Subcutaneous abdominal adipose tissue (tissue), 5 donors: ENCODE data around the gene DRAM2.

Experiments used
- H3K27ac ChIP-seq: one replicate; pipeline ENCODE4 v1.7.0; 2013; ENCODE audit warnings: low read depth, mild to moderate bottlenecking, inconsistent platforms, low read length, moderate library complexity
- H3K27me3 ChIP-seq, 5 donors: one replicate each; pipeline ENCODE4 v1.7.0; 2013; ENCODE audit warnings: low read length in 5 of 5, inconsistent platforms in 1 of 5; ENCODE audit not compliant: control insufficient read depth in 5 of 5, insufficient read depth in 4 of 5
- H3K36me3 ChIP-seq, 5 donors: one replicate each; pipeline ENCODE4 v1.7.0; 2013; ENCODE audit warnings: low read length in 5 of 5; ENCODE audit not compliant: control insufficient read depth in 5 of 5, insufficient read depth in 5 of 5
- H3K4me1 ChIP-seq, 5 donors: one replicate each; pipeline ENCODE4 v1.7.0; 2013; ENCODE audit warnings: low read length in 5 of 5, mild to moderate bottlenecking in 3 of 5, moderate library complexity in 1 of 5; ENCODE audit not compliant: control insufficient read depth in 5 of 5, insufficient read depth in 5 of 5
- H3K4me3 ChIP-seq, 5 donors: one replicate each; pipeline ENCODE4 v1.7.0; 2013; ENCODE audit warnings: low read length in 5 of 5, low read depth in 1 of 5
- H3K9ac ChIP-seq, 5 donors: one replicate each; pipeline ENCODE4 v1.7.0; 2013; ENCODE audit warnings: low read length in 5 of 5, mild to moderate bottlenecking in 4 of 5, moderate library complexity in 3 of 5
- H3K9me3 ChIP-seq, 5 donors: one replicate each; pipeline ENCODE4 v1.7.0; 2013; ENCODE audit warnings: low read length in 5 of 5; ENCODE audit not compliant: control insufficient read depth in 5 of 5
- donor health status: healthy.
- donor health status: healthy.
- donor health status: healthy.
- donor health status: healthy.
- donor health status: healthy.

The DRAM2 gene

DNA sequence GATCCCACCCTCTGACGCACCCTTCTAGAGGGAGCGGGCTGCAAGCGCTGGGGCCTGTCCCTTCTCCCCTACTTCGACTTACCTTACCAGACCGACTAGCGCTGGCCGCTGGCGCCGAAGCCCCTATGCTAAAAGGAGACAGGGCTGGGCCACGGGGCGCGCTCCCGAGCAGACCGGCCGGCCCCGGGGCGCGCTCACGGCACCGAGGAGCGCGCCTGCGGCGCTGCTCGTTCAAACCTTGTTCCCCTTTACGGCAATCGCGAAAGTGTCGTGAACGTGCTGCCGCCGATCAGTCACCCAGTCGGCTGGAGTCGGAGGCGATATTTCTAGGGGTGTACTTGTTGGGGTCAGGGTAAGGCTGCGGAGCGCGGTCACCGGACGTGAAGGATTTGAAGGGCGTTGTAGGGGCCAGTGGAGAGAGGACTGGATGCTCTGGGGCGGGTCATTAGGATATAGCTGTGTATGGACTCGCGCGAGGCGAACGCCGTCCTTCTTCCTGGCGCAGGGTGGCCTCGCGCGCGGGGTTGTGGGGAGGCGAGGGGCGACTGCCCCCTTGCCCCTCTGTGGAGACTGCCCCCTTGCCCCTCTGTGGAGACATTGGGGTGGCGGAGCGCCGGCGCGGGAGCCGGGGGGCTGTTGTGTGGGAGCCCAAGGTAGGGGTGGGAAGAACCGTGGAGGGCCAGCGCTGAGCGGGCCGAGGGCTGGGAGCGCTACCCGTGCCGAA is at the start of gene DRAM2, which contains the start of gene CEPT1:
TSS of gene DRAM2 (minus strand) at position 138 of the 724 bp plus-strand sequence. CDS start 8,539 bp downstream, outside the sequence.
TSS of gene CEPT1 (plus strand) at position 268 of the 724 bp plus-strand sequence. CDS start 7,492 bp downstream, outside the sequence.
- Histone ChIP-seq H3K9ac (peak within 1 kb of the TSS; percentile 91 to 98 (median 97)), H3K4me3 (peak within 1 kb of the TSS; percentile 83 to 98 (median 95)), H3K27ac (peak within 1 kb of the TSS; percentile 94), H3K27me3 (no peaks in the 10 kb centered on the region), H3K36me3 (peaks cover 4 to 17% (median 6%) of the 10 kb centered on the region in 5 donors), H3K4me1 (peaks cover 0 to 54% (median 43%) of the 10 kb centered on the region in 5 donors), H3K9me3 (no peaks in the 10 kb centered on the region)

DNA sequence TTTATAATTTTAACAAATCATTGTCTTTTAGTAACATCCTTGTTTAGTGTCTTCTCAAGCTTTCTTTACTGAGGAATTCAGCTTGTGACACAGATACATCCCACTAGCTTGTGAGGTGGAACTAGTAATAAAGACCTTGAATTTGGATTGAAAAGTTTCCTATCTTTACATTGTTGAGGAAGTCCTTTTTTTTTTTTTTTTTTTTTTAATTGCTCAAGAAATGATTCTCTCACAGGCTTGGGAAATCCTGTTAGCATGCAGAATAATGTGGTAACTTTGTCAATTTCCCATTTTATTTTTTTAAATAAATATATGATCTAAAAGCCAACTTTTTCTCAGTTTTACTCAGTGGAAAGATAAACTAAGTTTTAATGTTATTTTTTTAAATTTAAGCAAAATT is 44.8 kb upstream of the DRAM2 start:
- Histone ChIP-seq H3K9ac (no peak overlapping the region), H3K4me1 (peaks cover 0 to 29% (median 15%) of the 10 kb centered on the region in 5 donors), H3K4me3 (no peak overlapping the region), H3K27ac (peak overlapping the region; percentile 71), H3K27me3 (no peaks in the 10 kb centered on the region), H3K9me3 (no peaks in the 10 kb centered on the region), H3K36me3 (peaks cover 45 to 64% (median 58%) of the 10 kb centered on the region in 5 donors)

DNA sequence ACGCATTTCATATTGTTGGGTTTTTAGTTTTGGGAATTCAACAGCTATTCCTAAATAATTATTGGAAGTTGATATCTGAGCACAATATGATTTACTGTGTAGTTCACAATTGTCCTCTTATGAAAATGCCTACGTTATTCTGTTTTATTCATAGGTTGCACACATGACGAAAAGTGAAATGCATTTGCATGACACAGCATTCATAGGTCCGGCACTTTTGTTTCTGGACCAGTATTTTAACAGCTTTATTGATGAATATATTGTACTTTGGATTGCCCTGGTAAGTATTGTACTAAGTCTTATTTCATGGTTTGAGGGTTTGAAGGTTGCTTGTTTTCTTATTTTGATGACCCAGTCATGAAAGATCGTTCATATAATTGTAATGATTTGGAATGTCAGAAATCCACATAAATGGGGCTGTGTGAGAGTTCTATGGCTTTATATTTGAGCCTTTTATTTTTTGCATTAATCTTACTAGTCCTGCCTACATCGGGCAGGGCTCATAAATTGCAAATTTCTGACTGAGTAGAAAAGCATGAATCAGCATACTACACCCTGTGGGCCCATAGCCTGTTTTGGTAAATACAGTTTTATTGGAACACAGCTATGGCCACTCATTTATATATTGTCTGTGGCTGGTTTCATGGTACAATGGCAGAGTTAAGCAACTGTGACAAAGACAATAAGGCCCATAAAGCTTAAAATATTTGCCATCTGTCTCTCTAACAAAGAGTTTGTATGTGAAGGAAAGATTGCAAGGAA is 43.6 kb upstream of the DRAM2 start:
- Histone ChIP-seq H3K36me3 (peaks cover 42 to 58% (median 51%) of the 10 kb centered on the region in 5 donors), H3K4me1 (peaks cover 0 to 29% (median 10%) of the 10 kb centered on the region in 5 donors), H3K27me3 (no peaks in the 10 kb centered on the region), H3K27ac (peak overlapping the region; percentile 27), H3K9me3 (no peaks in the 10 kb centered on the region), H3K4me3 (no peak overlapping the region), H3K9ac (no peak overlapping the region)

DNA sequence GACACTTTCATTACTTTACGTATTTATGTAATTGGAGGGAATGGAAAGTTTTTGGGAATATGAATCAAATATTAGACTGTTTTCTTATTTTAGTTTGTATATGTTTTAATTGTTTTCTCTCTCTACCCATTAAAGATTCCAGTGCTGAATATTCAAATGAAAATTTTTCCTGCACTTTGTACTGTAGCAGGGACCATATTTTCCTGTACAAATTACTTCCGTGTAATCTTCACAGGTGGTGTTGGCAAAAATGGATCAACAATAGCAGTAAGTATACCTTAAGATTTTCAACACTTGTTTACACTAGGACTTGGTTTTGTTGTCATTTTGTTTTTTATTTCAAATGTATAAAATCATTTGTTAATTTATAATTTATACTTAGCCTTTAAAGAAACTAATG is 42.2 kb upstream of the DRAM2 start:
- H3K27me3 ChIP-seq, result no peaks in the 10 kb centered on the region
- H3K9me3 ChIP-seq, result no peaks in the 10 kb centered on the region
- peaks cover 0 to 29% (median 10%) of the 10 kb centered on the region in 5 donors for H3K4me1 ChIP-seq
- H3K4me3 ChIP-seq, result no peak overlapping the region
- H3K27ac ChIP-seq, result no peak overlapping the region
- H3K9ac ChIP-seq, result no peak overlapping the region
- peaks cover 33 to 49% (median 47%) of the 10 kb centered on the region in 5 donors for H3K36me3 ChIP-seq

DNA sequence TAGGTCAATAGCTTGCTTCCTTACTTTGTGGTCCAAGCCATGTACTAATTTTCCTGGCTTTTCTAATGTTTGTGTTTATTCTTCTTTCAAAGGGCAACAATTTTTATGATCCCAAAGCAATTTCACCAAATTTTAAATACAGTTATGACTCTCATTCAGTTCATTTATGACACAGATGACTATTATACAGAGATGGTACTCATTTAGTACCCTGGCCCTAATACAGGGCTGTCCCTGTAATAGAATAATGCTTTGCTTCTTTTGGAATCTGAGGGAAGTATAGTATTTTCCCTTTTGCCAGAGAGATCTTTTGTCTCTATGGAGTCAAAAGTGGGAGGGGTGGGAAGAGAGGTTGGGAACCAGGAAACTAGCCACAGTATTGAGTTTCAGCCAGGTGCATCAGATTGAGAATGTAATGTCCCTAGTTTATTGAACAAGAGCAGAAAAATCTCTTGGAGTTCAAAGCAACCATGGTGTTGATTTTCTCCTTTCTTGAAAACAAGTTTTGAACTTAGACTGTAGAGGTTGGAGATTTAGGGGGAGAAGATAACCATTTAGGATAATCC is 40.2 kb upstream of the DRAM2 start:
- H3K9ac ChIP-seq, result no peak overlapping the region
- H3K4me1 ChIP-seq, result peaks cover 0 to 14% (median 2%) of the 10 kb centered on the region in 5 donors
- H3K27me3 ChIP-seq, result no peaks in the 10 kb centered on the region
- H3K36me3 ChIP-seq, result peaks cover 31 to 47% (median 44%) of the 10 kb centered on the region in 5 donors
- peak overlapping the region; percentile 59 for H3K27ac ChIP-seq
- H3K4me3 ChIP-seq, result no peak overlapping the region
- H3K9me3 ChIP-seq, result no peaks in the 10 kb centered on the region

DNA sequence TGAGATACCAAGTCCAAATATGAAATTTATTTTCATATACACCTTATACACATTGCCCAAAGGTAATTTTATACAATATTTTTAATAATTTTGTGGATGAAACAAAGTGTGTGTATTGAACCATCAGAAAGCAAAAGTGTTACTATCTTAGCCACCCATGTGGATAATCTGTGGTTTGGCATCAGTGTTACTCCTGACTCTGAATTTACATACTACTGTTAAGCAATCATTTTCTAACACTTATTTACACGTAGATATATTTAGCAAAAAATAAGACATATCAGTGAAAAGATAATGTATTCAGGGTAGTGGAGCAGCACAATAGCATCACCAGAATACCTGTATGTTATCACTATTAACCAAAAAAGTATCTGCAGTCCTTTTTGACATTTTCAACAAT is 36.8 kb upstream of the DRAM2 start:
- Histone ChIP-seq H3K36me3 (peaks cover 25 to 47% (median 28%) of the 10 kb centered on the region in 5 donors), H3K27me3 (no peaks in the 10 kb centered on the region), H3K9me3 (no peaks in the 10 kb centered on the region), H3K9ac (no peak overlapping the region), H3K4me1 (peaks cover 0 to 10% (median 0%) of the 10 kb centered on the region in 5 donors), H3K4me3 (no peak overlapping the region), H3K27ac (no peak overlapping the region)

DNA sequence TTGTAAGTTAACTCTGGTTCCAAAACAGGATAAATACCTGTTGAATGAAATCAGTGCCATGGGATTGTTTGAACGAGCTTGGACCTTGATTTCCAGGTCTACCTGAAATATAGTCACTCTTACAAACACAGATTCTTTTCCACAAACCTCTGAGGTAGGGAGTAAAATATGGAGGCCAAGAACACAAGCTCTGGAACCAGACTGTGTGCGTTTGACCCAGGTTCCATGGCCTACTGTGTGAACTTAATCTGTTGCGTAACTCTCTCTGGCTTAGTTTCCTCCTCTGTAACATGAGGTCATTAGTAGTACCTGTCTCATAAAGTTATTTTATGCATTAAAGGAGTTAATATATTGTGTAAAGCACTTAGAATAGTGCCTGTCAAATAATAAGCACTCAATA is 35.5 kb upstream of the DRAM2 start:
- no peak overlapping the region for H3K4me3 ChIP-seq
- no peak overlapping the region for H3K27ac ChIP-seq
- no peaks in the 10 kb centered on the region for H3K9me3 ChIP-seq
- peaks cover 0 to 10% (median 0%) of the 10 kb centered on the region in 5 donors for H3K4me1 ChIP-seq
- no peaks in the 10 kb centered on the region for H3K27me3 ChIP-seq
- H3K36me3 ChIP-seq, result peaks cover 25 to 55% (median 28%) of the 10 kb centered on the region in 5 donors
- H3K9ac ChIP-seq, result no peak overlapping the region

DNA sequence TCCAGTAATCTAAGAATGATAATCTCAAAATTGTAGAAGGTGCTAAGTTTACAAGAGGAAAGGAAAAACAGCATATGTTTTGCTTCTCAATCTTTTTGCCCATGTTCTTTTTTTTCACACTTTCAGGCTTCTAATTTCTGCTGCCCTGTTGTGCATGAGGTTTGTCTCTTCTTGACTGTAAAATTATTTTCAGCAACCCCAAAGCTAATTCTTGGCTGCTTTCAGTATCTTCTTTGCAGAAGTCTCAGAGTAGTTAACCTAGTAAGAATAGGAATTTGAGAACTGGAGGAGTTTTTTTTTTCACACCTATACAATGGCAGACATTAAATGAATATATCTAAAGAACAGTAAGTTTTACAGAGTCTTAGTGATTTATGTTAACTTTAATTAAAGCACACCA is 34.2 kb upstream of the DRAM2 start:
- Histone ChIP-seq H3K4me1 (peaks cover 0 to 1% (median 0%) of the 10 kb centered on the region in 5 donors), H3K4me3 (no peak overlapping the region), H3K27me3 (no peaks in the 10 kb centered on the region), H3K27ac (no peak overlapping the region), H3K9ac (no peak overlapping the region), H3K36me3 (peaks cover 27 to 53% (median 28%) of the 10 kb centered on the region in 5 donors), H3K9me3 (no peaks in the 10 kb centered on the region)

DNA sequence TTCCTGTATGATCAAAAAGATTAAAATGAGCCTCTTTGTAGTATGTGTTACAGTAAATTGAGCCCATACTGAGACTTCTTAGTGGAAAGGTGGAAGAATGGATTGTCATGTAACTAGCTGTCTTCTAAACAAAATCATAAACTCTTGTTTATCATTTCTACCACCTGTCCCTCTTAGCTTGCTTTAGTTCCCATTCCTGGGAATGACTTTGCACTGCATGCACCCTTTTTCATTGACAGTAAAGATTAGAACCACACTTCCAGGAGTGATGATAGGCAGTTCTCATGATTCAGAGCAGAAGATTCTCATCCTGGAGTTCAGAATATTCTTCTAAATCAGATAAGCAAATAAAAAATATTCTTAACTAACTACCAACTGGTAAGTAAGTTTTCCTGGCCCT is 32.6 kb upstream of the DRAM2 start:
- Histone ChIP-seq H3K9ac (no peak overlapping the region), H3K4me3 (no peak overlapping the region), H3K27ac (no peak overlapping the region), H3K36me3 (peaks cover 28 to 51% (median 37%) of the 10 kb centered on the region in 5 donors), H3K4me1 (no peaks in the 10 kb centered on the region), H3K27me3 (no peaks in the 10 kb centered on the region), H3K9me3 (no peaks in the 10 kb centered on the region)
